Stimulated activated CD4-positive, alpha-beta T cell treated with anti-CD3 and anti-CD28 coated beads, Interleukin-4, amount 100 ng/mL, for 48 hours (primary cell): ENCODE data around the gene PDE6H.

Experiments used
- DNase-seq, 2 donors: peaks; one replicate each; pipeline ENCODE4 v3.0.0-alpha.2; 2020; ENCODE audit warnings: low read depth in 2 of 2

PDE6H gene

GRCh38 chr12:14974633-14975032 lies 1.8 kb downstream of the PDE6H start:
- no peak for DNase-seq

DNA sequence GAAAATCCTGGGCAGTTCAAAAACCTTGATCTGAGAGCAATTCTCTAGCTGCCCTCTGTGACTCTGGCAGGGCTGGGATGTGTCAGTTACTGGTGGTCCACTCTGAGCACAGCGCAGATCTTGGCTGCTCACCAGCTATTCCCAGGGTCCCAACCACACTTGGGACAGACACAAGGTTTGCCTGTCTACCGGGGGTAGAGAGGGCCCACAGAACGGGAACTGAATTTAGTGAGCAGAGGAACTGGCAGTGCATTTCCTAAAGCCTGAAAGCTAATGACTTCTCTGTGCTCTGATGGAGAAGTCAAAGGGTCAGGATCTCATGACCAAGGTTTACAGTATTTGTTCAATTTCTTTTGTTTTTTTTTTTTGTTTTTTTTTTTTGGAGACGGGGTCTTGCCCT lies 2.6 kb downstream of the PDE6H start:
- DNase-seq: no peak

DNA sequence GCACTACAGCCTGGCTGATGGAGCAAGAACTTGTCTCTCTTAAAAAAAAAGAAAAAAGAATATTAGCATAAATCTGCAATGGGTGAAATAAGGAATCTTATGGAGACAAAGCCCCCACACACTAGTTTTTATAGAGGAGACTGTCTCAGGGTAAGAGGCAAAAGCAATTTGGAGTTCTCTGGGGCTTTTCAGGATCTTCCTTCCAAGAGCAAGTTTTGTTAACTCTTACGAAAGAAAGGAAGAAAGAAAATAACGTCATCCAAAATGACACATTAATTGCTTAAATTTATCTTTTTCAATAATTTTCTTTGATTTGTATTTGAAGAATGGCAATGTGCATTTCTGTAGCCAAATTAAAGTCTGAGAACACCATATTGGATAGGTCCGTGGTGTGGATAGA lies 3.8 kb downstream of the PDE6H start:
- DNase-seq: no peak

DNA sequence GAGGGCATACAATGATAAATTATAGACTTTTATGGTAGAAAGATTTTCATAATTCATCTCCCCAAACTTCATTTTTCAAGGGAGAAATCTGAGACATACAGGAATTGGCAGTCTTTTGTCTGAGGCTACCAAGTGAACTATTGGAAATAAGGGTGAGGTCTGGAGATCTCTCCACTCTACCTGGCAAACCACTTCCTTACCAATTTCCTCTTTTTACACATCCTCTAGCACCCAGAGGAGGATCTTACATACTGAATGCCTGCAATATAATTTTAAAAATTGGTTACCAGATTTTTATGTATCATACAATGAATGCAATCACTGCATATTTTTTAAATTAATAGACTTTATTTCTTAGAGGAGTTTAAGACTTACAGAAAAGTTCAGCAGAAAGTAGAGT lies 6.6 kb downstream of the PDE6H start:
- DNase-seq: no peak

DNA sequence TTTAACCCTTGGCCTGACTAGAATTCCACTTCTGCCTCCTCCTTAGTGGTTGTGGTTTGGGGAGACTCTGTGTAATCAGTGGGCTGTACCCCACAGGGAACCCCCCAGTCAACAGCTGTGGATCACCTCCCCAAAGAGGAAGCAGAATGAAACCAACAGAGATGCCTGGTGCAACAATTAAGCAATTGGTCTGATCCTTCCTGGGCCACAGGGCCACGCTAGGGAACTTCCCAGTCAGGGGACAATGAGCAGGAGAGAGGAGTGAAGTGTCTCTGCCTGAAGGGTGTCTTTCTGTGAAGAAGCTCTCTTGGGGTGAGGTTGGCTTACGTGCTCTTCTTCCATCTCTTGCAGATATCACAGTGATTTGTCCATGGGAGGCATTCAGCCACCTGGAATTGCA lies 8.2 kb downstream of the PDE6H start:
- no peak for DNase-seq

DNA sequence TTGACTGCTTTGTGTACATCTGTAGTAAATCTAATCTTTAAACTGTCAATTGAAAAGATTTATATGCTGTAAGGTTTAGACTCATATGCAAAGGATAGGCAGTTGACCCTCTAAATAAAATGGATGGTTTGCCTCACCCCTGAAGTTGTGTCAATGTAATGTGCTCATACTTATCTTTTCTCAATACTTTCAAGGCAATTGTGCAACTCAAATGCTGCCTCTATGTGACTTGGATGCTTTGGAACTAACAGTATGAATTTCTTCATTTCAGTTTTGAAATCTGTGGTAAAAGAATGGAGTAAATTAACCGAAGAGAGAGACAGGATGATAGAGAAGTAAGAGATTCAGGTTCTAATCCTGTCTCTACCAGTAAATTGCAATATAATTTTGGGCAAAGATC lies 9.7 kb downstream of the PDE6H start:
- DNase-seq: no peak

GRCh38 chr12:14982991-14983390 lies 10.1 kb downstream of the PDE6H start:
- no peak for DNase-seq

DNA sequence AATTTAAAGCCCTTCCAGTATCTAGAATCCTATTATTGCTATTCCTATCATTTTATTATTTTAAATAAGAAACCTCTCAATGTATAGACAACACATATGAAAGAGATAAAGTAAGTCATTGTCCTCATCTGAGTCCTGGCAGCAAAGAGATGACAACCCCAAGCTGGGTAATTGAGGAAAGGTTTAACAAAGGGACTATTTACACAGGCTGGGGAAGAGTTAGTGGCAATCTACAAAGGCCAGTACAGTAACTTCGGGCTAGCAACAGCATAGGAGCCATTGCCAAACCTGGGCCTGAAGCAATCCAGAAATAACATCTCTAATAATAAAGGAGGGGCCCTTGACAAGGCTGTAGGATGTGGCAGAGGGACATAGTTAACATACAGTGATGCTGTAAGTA lies 11.2 kb downstream of the PDE6H start:
- DNase-seq: no peak

DNA sequence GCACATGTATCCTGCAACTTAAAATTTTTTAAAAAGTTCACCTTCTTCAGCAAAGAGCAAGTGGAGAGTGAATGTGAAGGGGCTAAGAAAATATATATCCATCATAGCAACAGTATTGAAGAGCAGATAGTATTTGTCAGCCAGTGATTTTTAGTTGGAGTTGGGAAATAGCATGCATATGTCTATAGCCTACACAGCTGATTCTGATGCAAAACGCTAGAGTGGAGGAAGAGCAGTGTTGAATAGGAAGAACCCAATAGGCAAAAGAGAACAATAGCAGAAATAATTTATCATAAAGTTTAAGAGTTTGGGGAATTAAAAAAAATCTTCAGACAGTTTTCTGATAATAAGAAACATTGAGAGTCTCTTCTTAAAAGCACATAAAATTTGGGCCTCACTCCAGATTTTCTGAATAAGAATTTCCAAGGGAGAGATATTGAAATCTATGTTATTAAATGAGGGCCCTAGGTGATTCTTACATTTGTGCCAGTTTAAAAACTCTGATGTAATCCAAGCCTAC lies 12.0 kb downstream of the PDE6H start:
- DNase-seq: no peak

DNA sequence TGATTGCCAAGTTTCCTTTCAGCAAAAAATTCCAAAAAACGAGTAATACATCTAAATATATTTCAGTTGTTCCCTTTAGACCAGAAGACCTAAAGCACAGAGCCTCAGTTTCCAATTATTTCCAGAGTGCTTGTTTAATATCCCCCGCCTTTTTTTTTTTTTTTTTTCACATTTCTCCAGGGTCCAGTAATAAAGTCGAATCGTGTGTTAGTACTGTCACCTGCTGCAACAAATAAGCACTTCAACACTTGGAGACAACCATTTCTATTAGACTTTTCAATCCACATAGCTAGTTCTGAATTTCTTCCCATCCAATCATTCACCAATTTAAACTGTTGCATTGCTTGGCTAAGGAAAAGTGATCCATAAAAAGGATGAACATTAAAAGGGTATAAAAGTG lies 13.6 kb downstream of the PDE6H start:
- DNase-seq: no peak

GRCh38 chr12:14988035-14988434 lies 15.2 kb downstream of the PDE6H start:
- no peak for DNase-seq

DNA sequence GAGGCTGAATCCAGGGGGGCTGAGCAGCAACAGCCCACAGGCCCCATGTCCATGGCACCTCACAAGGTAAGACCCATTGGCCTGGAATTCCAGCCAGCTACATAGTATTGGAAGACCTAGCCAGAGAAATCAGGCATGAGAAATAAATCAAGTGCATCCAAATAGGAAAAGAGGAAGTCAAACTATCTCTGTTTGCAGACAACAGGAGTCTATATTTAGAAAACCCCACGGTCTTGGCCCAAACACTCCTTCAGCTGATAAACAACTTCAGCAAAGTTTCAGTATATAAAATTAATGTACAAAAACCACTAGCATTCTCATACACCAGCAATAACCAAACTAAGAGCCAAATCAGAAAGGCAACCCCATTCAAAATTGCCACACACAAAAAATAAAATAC lies 16.9 kb downstream of the PDE6H start:
- no peak for DNase-seq

GRCh38 chr12:14991069-14991468 lies 18.2 kb downstream of the PDE6H start:
- DNase-seq: no peak

GRCh38 chr12:14992673-14993072 lies 19.8 kb downstream of the PDE6H start:
- DNase-seq: no peak

DNA sequence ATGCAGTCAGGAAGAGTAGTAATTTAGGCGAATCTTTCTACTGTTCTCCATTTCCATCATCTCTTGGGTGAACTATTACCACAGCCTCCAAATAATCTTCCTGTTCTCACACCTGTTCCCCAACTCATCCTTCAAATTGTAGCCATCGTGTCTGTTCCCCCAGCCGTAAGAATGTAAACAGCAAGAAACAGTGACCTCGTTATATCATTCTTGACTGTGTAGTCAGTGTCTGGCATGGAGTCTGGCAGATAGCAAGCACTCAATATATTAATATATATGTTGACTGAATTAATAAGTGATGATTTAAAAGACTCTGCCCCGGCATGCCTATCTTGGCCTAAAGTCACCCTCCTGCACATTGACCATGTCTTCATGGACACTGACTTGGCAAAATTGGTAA lies 20.3 kb downstream of the PDE6H start:
- no peak for DNase-seq

- DNase-seq: no peak
Observed at GRCh38 chr12:14993537-14994266, 20.9 kb downstream of the PDE6H start.

DNA sequence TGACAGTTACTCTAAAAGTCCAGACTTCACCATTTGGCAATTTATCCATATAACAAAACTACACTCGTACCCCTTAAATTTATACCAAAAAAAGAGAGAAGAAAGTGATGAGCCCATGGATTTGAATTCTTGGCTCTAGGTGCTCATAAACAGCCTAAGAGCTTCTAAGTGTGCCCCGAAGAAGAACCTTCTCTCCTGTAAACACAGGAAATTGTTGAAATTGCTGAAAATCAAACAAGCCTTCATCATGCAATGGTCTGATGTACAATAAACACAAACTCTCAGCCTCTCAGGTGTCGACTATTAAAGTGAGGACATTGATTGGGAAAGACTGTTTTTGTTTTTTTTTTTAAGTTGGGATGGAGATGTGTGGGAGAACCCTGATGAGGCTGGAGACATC lies 21.8 kb downstream of the PDE6H start:
- no peak for DNase-seq

- DNase-seq: no peak
Observed at GRCh38 chr12:14995583-14996425, 23.0 kb downstream of the PDE6H start.

GRCh38 chr12:14997998-14998397 lies 25.2 kb downstream of the PDE6H start:
- DNase-seq: no peak

DNA sequence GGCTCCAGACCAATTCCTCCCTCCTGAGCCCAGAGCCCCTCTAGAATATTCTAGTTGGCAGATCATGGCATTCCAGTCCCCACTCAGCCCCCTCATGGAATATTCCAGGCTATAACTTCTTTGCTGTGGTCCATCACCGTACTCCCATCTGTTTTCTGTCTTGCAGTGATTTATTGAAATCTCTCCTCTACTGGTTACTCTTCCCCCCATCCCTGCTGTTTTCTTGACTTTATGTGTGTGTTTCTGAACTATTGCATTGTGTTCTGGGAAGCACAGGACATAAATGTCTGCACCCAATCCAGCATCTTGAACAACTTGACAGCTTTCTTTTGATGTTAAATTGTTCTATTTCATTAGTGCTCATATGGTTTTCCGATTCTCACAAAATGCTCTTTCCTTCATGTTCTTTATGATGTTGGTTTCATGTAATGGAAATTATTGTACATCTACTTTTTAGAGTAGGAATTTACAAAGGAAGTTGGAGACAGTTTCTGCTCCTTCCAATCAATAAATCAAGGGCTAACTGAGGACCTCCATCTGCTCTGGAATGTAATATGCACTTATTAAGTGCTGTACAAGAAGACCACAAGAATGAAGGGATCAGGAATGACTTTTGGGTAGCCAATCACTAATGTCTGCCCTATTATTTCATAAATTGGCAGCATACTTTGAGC lies 26.3 kb downstream of the PDE6H start:
- no peak for DNase-seq

GRCh38 chr12:14999695-15000365 lies 27.0 kb downstream of the PDE6H start:
- no peak for DNase-seq

GRCh38 chr12:15000575-15000974 lies 27.7 kb downstream of the PDE6H start:
- DNase-seq: no peak
